ENCODE data around the gene SPRR3. TPM values are rescaled to one million over a fixed set of nuclear protein-coding genes. Genes with fewer than 3 reads are reported as not detected.

The SPRR3 gene
- total RNA-seq, 2 donors from 2014 or later = not detected

- peaks cover 37 to 81% of the 10 kb centered on the region in 2 donors for H3K27me3 Mint-ChIP-seq
- H3K4me3 Mint-ChIP-seq = no peak within 1 kb of the TSS
- H3K36me3 Mint-ChIP-seq = no peaks in the 10 kb centered on the region
- ATAC-seq (no peak), DNase-seq (ENCODE audit: low spot score) (no peak)
- H3K27ac Mint-ChIP-seq = no peak within 1 kb of the TSS
- no peaks in the 10 kb centered on the region for H3K4me1 Mint-ChIP-seq (ENCODE audit: low read depth in 2 of 2)
- H3K9me3 Mint-ChIP-seq = no peaks in the 10 kb centered on the region
Observed at GRCh38 chr1:153040950-153041631, 39.5 kb downstream of the SPRR3 start, which contains the start of gene SPRR2D. SPRR2D (minus strand) TSS chr1:153041120; CDS start chr1:153040346, 774 bp downstream.

- ATAC-seq = peak in 1 of 2 donors; percentile 31
- DNase-seq (ENCODE audit: low spot score) = no peak
- Mint-ChIP-seq H3K4me1 (ENCODE audit: low read depth in 2 of 2) (no peaks in the 10 kb centered on the region), H3K27me3 (peaks cover 35 to 64% of the 10 kb centered on the region in 2 donors), H3K9me3 (peaks cover 3% of the 10 kb centered on the region), H3K36me3 (no peaks in the 10 kb centered on the region), H3K27ac (no peak overlapping the region), H3K4me3 (no peak overlapping the region)
Observed at GRCh38 chr1:153049211-153049610, 47.7 kb downstream of the SPRR3 start.

Other genes with a start within 250 kb of the SPRR3 start
- not detected for gene KPRP, start 243.7 kb upstream of the SPRR3 start, total RNA-seq
- gene LCE1F, start 226.6 kb upstream of the SPRR3 start, total RNA-seq = not detected
- not detected for gene LCE1E, start 215.5 kb upstream of the SPRR3 start, total RNA-seq
- not detected for gene LCE1D, start 205.0 kb upstream of the SPRR3 start, total RNA-seq
- gene LCE1C, start 195.1 kb upstream of the SPRR3 start, total RNA-seq = not detected
- not detected for gene LCE1B, start 189.8 kb upstream of the SPRR3 start, total RNA-seq
- gene LCE1A, start 174.3 kb upstream of the SPRR3 start, total RNA-seq = not detected
- gene LCE6A, start 158.9 kb upstream of the SPRR3 start, total RNA-seq = not detected
- gene LCE7A, start 141.8 kb upstream of the SPRR3 start, total RNA-seq = not detected
- gene SMCP, start 123.4 kb upstream of the SPRR3 start, total RNA-seq = not detected
- gene IVL, start 93.2 kb upstream of the SPRR3 start, total RNA-seq = not detected
- gene SPRR5, start 54.5 kb upstream of the SPRR3 start, total RNA-seq = not detected
- not detected for gene SPRR4, start 31.1 kb upstream of the SPRR3 start, total RNA-seq
- gene SPRR1A, start 17.7 kb upstream of the SPRR3 start, total RNA-seq = not detected
- not detected for gene SPRR1B, start 29.5 kb downstream of the SPRR3 start, total RNA-seq
- not detected for gene SPRR2D, start 39.4 kb downstream of the SPRR3 start, total RNA-seq
- gene SPRR2A, start 55.8 kb downstream of the SPRR3 start, total RNA-seq = not detected
- not detected for gene SPRR2B, start 69.9 kb downstream of the SPRR3 start, total RNA-seq
- gene SPRR2E, start 92.8 kb downstream of the SPRR3 start, total RNA-seq = not detected
- not detected for gene SPRR2F, start 111.8 kb downstream of the SPRR3 start, total RNA-seq
- gene SPRR2G, start 149.1 kb downstream of the SPRR3 start, total RNA-seq = not detected
- gene LELP1, start 201.7 kb downstream of the SPRR3 start, total RNA-seq = not detected
- not detected for gene PRR9, start 215.8 kb downstream of the SPRR3 start, total RNA-seq

Data from natural killer cell treated with Interleukin-12 subunit alpha and Interleukin-12 subunit beta and Interleukin-15 and Interleukin-18, amount 100 ng/mL, for 72 hours (primary cell).